Caco-2 (cell line): Measurements from ENCODE around the gene ACTC1. TPM values are rescaled to one million over a fixed set of nuclear protein-coding genes. Genes with fewer than 3 reads are reported as not detected.

Experiments used
- BruUV-seq: library from RNA; stranded (reverse); fragments of 400-500 nt; replicated peaks from 2 replicates; lab custom pipeline; 2021; lab: Mats Ljungman, UMichigan
- CTCF ChIA-PET: fragments of 300-600 bp; sonication (Branson Sonifier 250); formaldehyde crosslinking; loops from one replicate; lab custom pipeline; 2022; ENCODE audit warnings: antibody characterized with exemption; lab: Charles Lee
- POLR2A ChIA-PET: fragments of 300-600 bp; sonication (Branson Sonifier 250); formaldehyde crosslinking; loops from one replicate; lab custom pipeline; 2022; ENCODE audit warnings: antibody characterized with exemption; lab: Charles Lee
- DNase-seq, 2 experiments: peaks; one replicate each; pipeline versions ENCODE4 v3.0.0 to v3.0.0-alpha.2; 2020 to 2022
- H3K27me3 ChIP-seq: replicated peaks from 2 replicates; pipeline ENCODE4 v1.6.0; 2011; ENCODE audit warnings: low read length; ENCODE audit not compliant: control insufficient read depth, insufficient read depth
- H3K36me3 ChIP-seq: 2 replicates; pipeline ENCODE4 v1.5.1; 2011; ENCODE audit warnings: low read length; ENCODE audit not compliant: control insufficient read depth, insufficient read depth
- H3K4me1 ChIP-seq: fragments of 250-450 bp; sonication (Bioruptor Pico); 2 replicates; pipeline ENCODE4 v1.5.1; 2020; ENCODE audit warnings: mild to moderate bottlenecking
- H3K4me3 ChIP-seq: 2 replicates; pipeline ENCODE4 v1.5.1; 2011; ENCODE audit warnings: low read depth, mild to moderate bottlenecking, control low read depth, low read length
- H3K9me3 ChIP-seq: fragments of 250-450 bp; sonication (Bioruptor Pico); 2 replicates; pipeline ENCODE4 v1.5.1; 2020; ENCODE audit warnings: mild to moderate bottlenecking, moderate library complexity
- H3K27ac Mint-ChIP-seq: one replicate; pipeline ENCODE4 v1.8.0; 2022; ENCODE audit warnings: mixed read lengths; ENCODE audit not compliant: unreplicated experiment
- H3K27me3 Mint-ChIP-seq: one replicate; pipeline ENCODE4 v1.8.0; 2022; ENCODE audit warnings: mixed read lengths; ENCODE audit not compliant: insufficient read depth, unreplicated experiment
- H3K36me3 Mint-ChIP-seq: one replicate; pipeline ENCODE4 v1.8.0; 2022; ENCODE audit warnings: mild to moderate bottlenecking, mixed read lengths; ENCODE audit not compliant: insufficient read depth, unreplicated experiment
- H3K4me1 Mint-ChIP-seq: one replicate; pipeline ENCODE4 v1.8.0; 2022; ENCODE audit warnings: low read depth, mixed read lengths; ENCODE audit not compliant: unreplicated experiment
- H3K4me3 Mint-ChIP-seq: one replicate; pipeline ENCODE4 v1.8.0; 2022; ENCODE audit warnings: mild to moderate bottlenecking, moderate library complexity, mixed read lengths; ENCODE audit not compliant: unreplicated experiment
- H3K9me3 Mint-ChIP-seq: one replicate; pipeline ENCODE4 v1.8.0; 2022; ENCODE audit warnings: mixed read lengths; ENCODE audit not compliant: unreplicated experiment
- intact Hi-C: fragments of 100-400 bp; cut with micrococcal nuclease; formaldehyde crosslinking; loops from one replicate; pipeline ENCODE4 v1.10.0; 2022; ENCODE audit not compliant: unreplicated experiment
- total RNA-seq: library from RNA; stranded (reverse); gene quantifications from 2 replicates; pipeline ENCODE4 v1.2.3, GENCODE V29; 2022
- TF ChIP-seq, protein P1 (sequence below), 2 experiments: fragments of 200-600 bp in 1 of 2; IDR thresholded peaks; 1 replicate in 1 of 2; 2 replicates in 1 of 2; pipeline versions ENCODE4 v1.5.1 to v1.8.0; 2011 to 2022; ENCODE audit warnings: antibody characterized with exemption in 1 of 2, control low read depth in 1 of 2, inconsistent platforms in 1 of 2, low read depth in 1 of 2, low read length in 1 of 2, mild to moderate bottlenecking in 1 of 2, moderate library complexity in 1 of 2; ENCODE audit not compliant: insufficient read depth in 1 of 2, severe bottlenecking in 1 of 2, unreplicated experiment in 1 of 2

The ACTC1 gene
- total RNA-seq, 1 experiment from 2014 or later, result not detected

DNA sequence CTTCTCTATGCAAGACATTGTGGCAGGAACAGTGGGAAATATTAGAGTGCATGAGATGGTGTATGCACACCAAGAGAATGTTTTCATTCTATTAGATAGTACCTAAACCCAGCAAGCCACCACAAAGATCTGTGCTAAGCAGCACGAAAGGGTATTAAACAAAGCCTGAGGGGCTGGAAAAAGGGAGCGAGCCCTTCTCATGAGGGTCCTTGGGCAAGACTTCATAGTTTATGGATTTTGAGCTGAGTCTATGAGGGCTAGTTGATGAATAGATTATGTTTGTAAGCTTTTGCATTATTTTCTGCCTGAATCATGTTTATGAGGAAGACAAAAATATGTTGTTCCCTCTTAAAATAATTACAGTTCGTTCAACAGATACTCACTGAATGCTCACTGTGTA is 9.4 kb upstream of the ACTC1 start:
- Histone ChIP-seq H3K36me3 (no peaks in the 10 kb centered on the region), H3K27me3 (no peaks in the 10 kb centered on the region), H3K4me1 (no peaks in the 10 kb centered on the region), H3K4me3 (no peak overlapping the region), H3K9me3 (peaks cover 6% of the 10 kb centered on the region; the same call in 1 of the 2 replicates)
- ChIA-PET POLR2A (no interaction called here), CTCF (no interaction called here)
- BruUV-seq, result no TSS peak
- Mint-ChIP-seq H3K27ac (no peak overlapping the region), H3K4me3 (no peak overlapping the region), H3K9me3 (peaks cover 12% of the 10 kb centered on the region), H3K27me3 (peaks cover 7% of the 10 kb centered on the region), H3K36me3 (no peaks in the 10 kb centered on the region), H3K4me1 (no peaks in the 10 kb centered on the region)
- TF ChIP-seq, protein P1, sequence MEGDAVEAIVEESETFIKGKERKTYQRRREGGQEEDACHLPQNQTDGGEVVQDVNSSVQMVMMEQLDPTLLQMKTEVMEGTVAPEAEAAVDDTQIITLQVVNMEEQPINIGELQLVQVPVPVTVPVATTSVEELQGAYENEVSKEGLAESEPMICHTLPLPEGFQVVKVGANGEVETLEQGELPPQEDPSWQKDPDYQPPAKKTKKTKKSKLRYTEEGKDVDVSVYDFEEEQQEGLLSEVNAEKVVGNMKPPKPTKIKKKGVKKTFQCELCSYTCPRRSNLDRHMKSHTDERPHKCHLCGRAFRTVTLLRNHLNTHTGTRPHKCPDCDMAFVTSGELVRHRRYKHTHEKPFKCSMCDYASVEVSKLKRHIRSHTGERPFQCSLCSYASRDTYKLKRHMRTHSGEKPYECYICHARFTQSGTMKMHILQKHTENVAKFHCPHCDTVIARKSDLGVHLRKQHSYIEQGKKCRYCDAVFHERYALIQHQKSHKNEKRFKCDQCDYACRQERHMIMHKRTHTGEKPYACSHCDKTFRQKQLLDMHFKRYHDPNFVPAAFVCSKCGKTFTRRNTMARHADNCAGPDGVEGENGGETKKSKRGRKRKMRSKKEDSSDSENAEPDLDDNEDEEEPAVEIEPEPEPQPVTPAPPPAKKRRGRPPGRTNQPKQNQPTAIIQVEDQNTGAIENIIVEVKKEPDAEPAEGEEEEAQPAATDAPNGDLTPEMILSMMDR (IDR thresholded peaks at IDR 0.05; ENCODE audit: insufficient read depth in 1 of 2, low read depth in 1 of 2, low read length in 1 of 2, severe bottlenecking in 1 of 2, unreplicated experiment in 1 of 2), result no peak
- intact Hi-C loops, result no loop called here
- DNase-seq, result no peak

GRCh38 chr15:34804113-34804512 is 8.8 kb upstream of the ACTC1 start:
- TF ChIP-seq, protein P1 (IDR thresholded peaks at IDR 0.05; ENCODE audit: insufficient read depth in 1 of 2, low read depth in 1 of 2, low read length in 1 of 2, severe bottlenecking in 1 of 2, unreplicated experiment in 1 of 2), result no peak
- CTCF ChIA-PET, result no interaction called here
- Histone ChIP-seq H3K4me1 (no peaks in the 10 kb centered on the region), H3K4me3 (no peak overlapping the region), H3K9me3 (peaks cover 6% of the 10 kb centered on the region; the same call in 1 of the 2 replicates), H3K36me3 (no peaks in the 10 kb centered on the region), H3K27me3 (no peaks in the 10 kb centered on the region)
- no TSS peak for BruUV-seq
- intact Hi-C loops, result no loop called here
- Mint-ChIP-seq H3K27ac (no peak overlapping the region), H3K4me1 (no peaks in the 10 kb centered on the region), H3K27me3 (peaks cover 2% of the 10 kb centered on the region), H3K9me3 (peaks cover 12% of the 10 kb centered on the region), H3K36me3 (no peaks in the 10 kb centered on the region), H3K4me3 (no peak overlapping the region)
- DNase-seq, result no peak
- POLR2A ChIA-PET, result no interaction called here

DNA sequence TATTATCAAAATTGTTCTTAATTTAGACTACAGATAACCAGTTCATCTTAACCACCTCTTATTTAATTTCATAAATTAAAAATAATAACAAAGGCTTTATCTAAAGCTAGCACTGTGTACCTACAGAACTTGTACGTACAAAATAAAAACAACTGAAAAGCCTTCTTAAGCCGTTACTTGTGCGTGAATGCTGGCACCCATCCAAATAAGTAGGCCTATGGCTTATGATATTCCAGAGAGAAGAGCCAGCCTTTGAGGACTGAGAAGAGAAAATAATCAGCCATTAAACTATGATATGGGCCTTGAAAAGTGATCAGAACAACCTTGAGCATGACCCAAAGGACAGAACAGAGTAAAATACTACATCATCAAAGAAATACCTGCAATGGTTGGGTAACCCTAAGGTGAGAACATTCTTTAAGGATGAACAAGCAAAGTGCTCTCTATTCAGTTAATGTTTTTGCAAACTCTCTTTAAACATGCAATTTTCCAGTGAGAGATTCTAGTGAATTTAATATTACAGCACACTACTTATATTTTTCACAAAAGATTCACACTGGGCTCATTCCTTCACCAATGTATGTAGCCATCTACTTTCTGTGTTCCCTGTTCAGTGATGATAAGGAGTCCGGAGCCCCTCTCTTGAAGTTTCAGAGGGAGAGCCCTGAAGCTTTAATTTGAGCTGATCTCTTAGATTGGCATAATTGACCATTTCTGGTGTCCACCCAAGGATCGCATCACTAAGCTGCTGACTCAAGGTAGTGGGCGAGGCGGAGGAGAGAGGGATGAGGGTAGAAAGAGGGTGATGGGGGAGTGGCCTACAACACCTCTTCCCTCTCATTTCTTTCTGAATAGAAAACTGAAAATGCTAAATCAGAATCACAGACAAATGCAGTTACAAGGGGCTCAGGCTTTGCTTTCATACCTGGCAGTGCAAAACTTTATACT is 7.7 kb upstream of the ACTC1 start:
- no TSS peak for BruUV-seq
- Histone ChIP-seq H3K9me3 (peaks cover 3% of the 10 kb centered on the region; the same call in 1 of the 2 replicates), H3K36me3 (no peaks in the 10 kb centered on the region), H3K27me3 (no peaks in the 10 kb centered on the region), H3K4me3 (no peak overlapping the region), H3K4me1 (no peaks in the 10 kb centered on the region)
- intact Hi-C loops, result no loop called here
- ChIA-PET POLR2A (no interaction called here), CTCF (no interaction called here)
- TF ChIP-seq, protein P1 (IDR thresholded peaks at IDR 0.05; ENCODE audit: insufficient read depth in 1 of 2, low read depth in 1 of 2, low read length in 1 of 2, severe bottlenecking in 1 of 2, unreplicated experiment in 1 of 2), result no peak
- H3K36me3 Mint-ChIP-seq, result no peaks in the 10 kb centered on the region
- no peak overlapping the region for H3K27ac Mint-ChIP-seq
- H3K4me3 Mint-ChIP-seq, result no peak overlapping the region
- DNase-seq, result no peak
- H3K4me1 Mint-ChIP-seq, result no peaks in the 10 kb centered on the region
- H3K9me3 Mint-ChIP-seq, result peaks cover 12% of the 10 kb centered on the region
- H3K27me3 Mint-ChIP-seq, result peaks cover 2% of the 10 kb centered on the region
